ACHN (cell line): Measurements from ENCODE around the gene AGO4.
"Not testable (repeated sequence)": the region's sequence is repeated elsewhere in the genome, so short reads cannot be mapped to it uniquely, and the experiment has no call there.

Experiments
- DNase-seq: peaks from one replicate; pipeline ENCODE4 v3.0.0-alpha.2; 2015
- in situ Hi-C: cut with HindIII; loops from 2 replicates; pipeline ENCODE4 v1.10.0; 2017; ENCODE audit warnings: low sequenced_read_pairs, low pct_ligation_motif_present, low pct_unique_long_range_greater_than_20kb

AGO4 gene

GRCh38 chr1:35809114-35810095, 1.6 kb downstream of the AGO4 start:
- no peak for DNase-seq
- in situ Hi-C loops: no loop called here

DNA sequence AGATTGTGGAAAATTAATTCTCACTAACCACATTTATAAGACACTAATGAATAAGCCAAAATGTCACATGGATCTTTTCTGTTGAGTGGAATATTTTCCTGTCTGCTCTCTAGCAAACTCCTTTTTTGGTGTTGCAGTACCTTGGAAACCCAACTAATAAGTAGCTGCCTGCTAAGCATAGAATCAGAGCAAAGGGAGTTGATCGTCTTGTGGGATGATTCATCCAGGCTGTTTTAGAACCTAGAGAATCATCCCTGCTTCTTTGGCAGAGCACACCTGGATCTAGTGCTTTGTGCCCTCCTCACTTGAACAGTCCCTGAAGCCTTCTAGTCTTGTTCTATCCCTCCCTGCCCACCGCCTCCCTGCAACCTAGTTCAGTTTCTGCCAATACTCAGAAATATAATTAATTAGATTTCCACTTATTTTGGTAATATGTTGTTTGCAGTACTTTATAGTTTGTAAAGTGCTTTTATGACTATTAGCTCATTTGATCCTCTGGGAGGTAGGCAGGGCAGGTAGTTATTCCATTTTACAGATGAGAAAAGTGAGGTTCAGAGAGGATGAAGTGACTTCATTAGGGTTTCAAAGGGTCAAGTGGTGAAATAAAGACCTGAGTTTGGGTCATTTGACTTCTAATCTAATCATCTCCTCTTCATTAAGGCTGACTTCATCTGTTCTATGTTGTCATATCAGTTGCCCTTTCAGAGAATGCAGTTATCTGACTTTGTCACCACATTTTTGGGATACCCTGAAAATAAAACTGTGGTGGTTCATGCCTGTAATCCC, 2.5 kb downstream of the AGO4 start:
- DNase-seq: no peak
- in situ Hi-C loops: no loop called here

- DNase-seq, in situ Hi-C loops: not testable (repeated sequence)
Measured at GRCh38 chr1:35812754-35813153, 4.9 kb downstream of the AGO4 start.

DNA sequence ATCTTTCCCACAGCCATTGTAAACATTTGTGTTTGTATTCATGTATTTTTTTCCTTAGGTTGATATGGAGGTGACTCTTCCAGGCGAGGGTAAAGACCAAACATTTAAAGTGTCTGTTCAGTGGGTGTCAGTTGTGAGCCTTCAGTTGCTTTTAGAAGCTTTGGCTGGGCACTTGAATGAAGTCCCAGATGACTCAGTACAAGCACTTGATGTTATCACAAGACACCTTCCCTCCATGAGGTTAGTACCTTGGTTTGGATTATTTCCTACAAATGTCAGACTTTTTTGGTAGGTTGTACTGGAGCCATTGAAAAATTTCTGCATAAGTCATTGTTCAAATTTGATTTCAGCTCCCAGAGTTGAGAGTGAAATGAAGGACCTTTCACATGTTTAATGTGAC, 17.4 kb downstream of the AGO4 start:
- no peak for DNase-seq
- in situ Hi-C loops: no loop called here

DNA sequence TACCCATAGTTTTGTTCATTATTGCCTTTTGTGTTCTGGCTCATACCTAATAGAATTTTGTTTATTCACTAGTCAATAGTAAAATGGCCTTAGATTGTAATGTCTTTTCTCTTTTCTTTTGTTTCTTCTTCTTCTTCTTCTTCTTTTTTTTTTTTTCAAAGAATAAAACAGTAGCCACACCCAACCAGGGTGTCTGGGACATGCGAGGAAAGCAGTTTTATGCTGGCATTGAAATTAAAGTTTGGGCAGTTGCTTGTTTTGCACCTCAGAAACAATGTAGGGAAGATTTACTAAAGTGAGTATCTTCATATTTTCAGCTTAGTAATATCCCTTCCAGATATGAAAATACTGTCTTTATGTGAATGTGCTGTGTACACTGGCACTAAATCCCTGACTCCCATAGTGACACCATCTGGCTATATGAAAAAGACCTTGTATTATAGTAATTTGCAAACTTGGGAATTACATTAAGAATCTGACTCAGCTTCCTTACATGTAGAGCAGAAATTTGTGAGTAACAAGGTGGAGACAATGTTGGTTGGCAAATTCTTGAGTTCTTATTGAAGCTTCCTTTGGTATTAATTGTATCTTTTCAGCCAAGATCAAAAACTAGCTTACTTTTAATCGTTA, 24.6 kb downstream of the AGO4 start:
- in situ Hi-C loops: no loop called here
- no peak for DNase-seq

- in situ Hi-C loops: no loop called here
- DNase-seq: no peak
Measured at GRCh38 chr1:35833395-35833794, 25.6 kb downstream of the AGO4 start.

DNA sequence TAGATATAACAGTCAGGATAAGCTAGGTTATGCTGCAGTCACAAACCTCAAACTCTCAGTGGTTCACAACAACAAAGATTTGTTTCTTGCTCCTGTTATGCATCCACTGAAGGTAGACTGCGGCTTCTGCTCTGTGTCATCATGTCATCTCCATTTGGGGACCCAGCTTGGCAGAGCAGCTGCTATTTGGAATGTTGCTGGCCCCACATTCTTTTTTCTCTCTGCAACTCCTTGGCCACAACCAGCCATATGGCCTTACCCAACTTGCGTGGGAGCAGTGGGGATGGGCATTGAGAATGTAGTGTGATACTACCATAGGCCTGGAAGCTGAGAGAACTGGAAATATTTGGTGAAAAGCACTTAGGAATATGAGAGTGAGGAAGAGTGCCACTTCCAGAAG, 26.4 kb downstream of the AGO4 start:
- DNase-seq: no peak
- in situ Hi-C loops: no loop called here

DNA sequence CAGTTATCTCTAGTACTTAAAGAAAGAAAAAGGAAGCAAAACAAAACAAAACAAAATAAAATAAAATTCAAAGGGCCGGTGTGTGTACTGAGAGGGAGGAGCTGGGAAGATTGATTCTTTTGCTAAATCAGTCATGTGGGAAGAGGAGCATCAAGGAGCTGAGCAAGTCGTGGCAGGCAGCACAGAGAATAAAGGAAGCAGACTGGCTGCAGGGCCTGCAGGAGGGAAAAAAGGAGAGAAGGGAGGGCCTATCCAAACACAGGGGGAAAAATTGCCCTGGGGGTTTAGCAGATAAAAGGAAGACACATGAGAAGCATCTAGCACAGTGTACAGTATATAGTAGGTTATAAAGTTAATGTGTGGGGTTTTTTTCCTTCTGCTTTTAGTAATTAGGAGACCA, 27.6 kb downstream of the AGO4 start:
- no peak for DNase-seq
- in situ Hi-C loops: no loop called here

GRCh38 chr1:35836734-35837133, 28.9 kb downstream of the AGO4 start:
- no peak for DNase-seq
- in situ Hi-C loops: no loop called here

GRCh38 chr1:35838693-35839245, 31.0 kb downstream of the AGO4 start:
- in situ Hi-C loops: no loop called here
- DNase-seq: no peak

- no peak for DNase-seq
- in situ Hi-C loops: no loop called here
Measured at GRCh38 chr1:35844826-35845225, 37.0 kb downstream of the AGO4 start.

GRCh38 chr1:35845766-35846165, 38.0 kb downstream of the AGO4 start:
- DNase-seq: no peak
- in situ Hi-C loops: no loop called here

GRCh38 chr1:35847935-35848565, 40.2 kb downstream of the AGO4 start:
- peak; percentile 9 for DNase-seq
- in situ Hi-C loops: no loop called here

- DNase-seq: no peak
- in situ Hi-C loops: no loop called here
Measured at GRCh38 chr1:35850051-35850450, 42.2 kb downstream of the AGO4 start.

- in situ Hi-C loops: no loop called here
- DNase-seq: no peak
Measured at GRCh38 chr1:35850716-35851115, 42.9 kb downstream of the AGO4 start.

DNA sequence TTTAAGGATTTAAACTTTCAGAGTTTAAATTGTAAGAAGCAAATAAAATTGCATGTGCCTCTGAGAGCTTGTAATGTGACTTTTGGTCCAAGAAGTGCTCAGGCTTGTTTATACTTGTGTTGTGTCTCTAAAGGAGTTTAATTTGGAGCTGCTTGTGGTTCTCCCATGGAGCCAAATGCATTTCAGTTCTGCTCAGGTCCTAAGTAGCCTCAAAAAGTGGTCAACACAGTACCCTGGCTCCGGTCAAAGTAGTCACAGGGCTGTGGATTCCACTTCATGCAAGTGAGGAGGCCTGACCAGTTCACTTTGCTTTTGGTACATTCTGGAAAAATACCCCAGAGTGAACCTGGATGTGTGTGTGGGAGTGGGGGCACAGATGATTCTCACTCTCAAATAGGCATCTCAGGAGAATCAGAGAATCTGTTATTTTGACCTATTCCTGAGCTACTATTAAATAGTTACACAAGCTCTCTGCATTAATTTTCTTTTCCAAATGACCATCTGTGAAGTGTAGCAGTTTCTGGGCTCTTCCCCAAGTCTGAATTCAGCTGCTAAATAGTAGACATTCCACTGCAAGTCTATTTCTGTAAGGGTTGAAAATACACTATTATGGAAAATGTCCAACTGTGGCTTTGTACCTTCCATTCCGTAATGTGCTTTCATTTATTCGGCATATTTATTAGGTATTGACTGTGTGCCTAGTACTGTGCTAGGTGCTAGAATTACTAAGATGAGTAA, 43.5 kb downstream of the AGO4 start:
- DNase-seq: no peak
- in situ Hi-C loops: no loop called here

- DNase-seq: no peak
- in situ Hi-C loops: no loop called here
Measured at GRCh38 chr1:35852241-35852640, 44.4 kb downstream of the AGO4 start.
